HepG2 (cell line): ENCODE data around the gene STOML2.

Experiments
- CBX1 ChIP-seq: IDR thresholded peaks from one replicate; pipeline ENCODE4 v1.6.1; 2016; ENCODE audit warnings: antibody characterized with exemption, low read depth
- CEBPG ChIP-seq: IDR thresholded peaks from 2 replicates; pipeline ENCODE4 v1.6.1; 2016
- ETV5 ChIP-seq: IDR thresholded peaks from 2 replicates; pipeline ENCODE4 v1.6.1; 2018; ENCODE audit warnings: missing biosample characterization, missing genetic modification reagents, inconsistent platforms, borderline replicate concordance
- EZH2 ChIP-seq: conservative IDR thresholded peaks from 2 replicates; pipeline ENCODE4 v1.6.1; 2012; ENCODE audit warnings: mild to moderate bottlenecking, low read depth, low read length, moderate library complexity
- FOXM1 ChIP-seq: sonication (generic); formaldehyde crosslinking; IDR thresholded peaks from 2 replicates; pipeline ENCODE4 v1.5.0; 2020; ENCODE audit warnings: missing genetic modification reagents
- IRF2 ChIP-seq: IDR thresholded peaks from 2 replicates; pipeline ENCODE4 v1.6.1; 2018; ENCODE audit warnings: missing genetic modification reagents, missing compliant biosample characterization
- RFX1 ChIP-seq: fragments of 450-650 bp; IDR thresholded peaks from 2 replicates; pipeline ENCODE4 v1.6.1; 2017
- ZFP41 ChIP-seq: sonication (generic); formaldehyde crosslinking; IDR thresholded peaks from 2 replicates; pipeline ENCODE4 v1.4.0; 2020; ENCODE audit warnings: mild to moderate bottlenecking, missing genetic modification reagents, borderline replicate concordance
- ZNF274 ChIP-seq: sonication (generic); formaldehyde crosslinking; IDR thresholded peaks from 2 replicates; pipeline ENCODE4 v1.5.1; 2020; ENCODE audit warnings: mild to moderate bottlenecking, missing genetic modification reagents
- TF ChIP-seq, protein P1 (sequence below): IDR thresholded peaks from 2 replicates; pipeline ENCODE4 v1.6.1; 2012; ENCODE audit warnings: low read length, improper control_type of control experiment
- TF ChIP-seq, protein P2 (sequence below): sonication (generic); formaldehyde crosslinking; IDR thresholded peaks from 2 replicates; pipeline ENCODE4 v1.5.0; 2020; ENCODE audit warnings: mild to moderate bottlenecking, missing genetic modification reagents
- TF ChIP-seq, protein P3 (sequence below): IDR thresholded peaks from 2 replicates; pipeline ENCODE4 v1.6.1; 2012; ENCODE audit warnings: inconsistent platforms
- TF ChIP-seq, protein P4 (sequence below): sonication (generic); formaldehyde crosslinking; IDR thresholded peaks from 2 replicates; pipeline ENCODE4 v1.5.1; 2020; ENCODE audit warnings: mild to moderate bottlenecking, missing genetic modification reagents, moderate library complexity

DNA sequence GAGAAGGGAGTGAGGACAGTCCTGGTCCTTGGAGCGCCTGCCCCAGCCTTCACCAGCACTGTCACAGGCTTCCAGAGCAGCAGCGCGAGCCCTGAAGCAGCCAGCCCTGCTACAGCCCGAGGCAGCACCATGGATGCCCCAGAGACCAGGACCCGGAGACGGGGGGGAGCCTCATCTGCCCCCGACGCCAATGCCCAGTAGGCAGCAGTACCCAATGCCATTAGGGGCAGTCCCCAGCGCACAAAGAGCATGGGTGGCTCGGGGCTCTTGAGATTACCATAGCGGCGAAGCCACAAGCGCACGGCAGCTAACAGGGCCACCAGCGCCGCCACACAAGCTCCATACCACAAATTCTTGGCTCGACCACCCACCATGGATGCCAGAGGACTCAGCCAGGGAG, 11.4 kb downstream of the STOML2 start:
- TF ChIP-seq EZH2 (no peak), ZNF274 (CRISPR knock-in tag) (no peak), ZFP41 (no peak), FOXM1 (CRISPR knock-in tag) (no peak), CBX1 (no peak), ETV5 (no peak), IRF2 (no peak), RFX1 (no peak), CEBPG (CRISPR knock-in tag) (no peak)
- TF ChIP-seq, protein P1, sequence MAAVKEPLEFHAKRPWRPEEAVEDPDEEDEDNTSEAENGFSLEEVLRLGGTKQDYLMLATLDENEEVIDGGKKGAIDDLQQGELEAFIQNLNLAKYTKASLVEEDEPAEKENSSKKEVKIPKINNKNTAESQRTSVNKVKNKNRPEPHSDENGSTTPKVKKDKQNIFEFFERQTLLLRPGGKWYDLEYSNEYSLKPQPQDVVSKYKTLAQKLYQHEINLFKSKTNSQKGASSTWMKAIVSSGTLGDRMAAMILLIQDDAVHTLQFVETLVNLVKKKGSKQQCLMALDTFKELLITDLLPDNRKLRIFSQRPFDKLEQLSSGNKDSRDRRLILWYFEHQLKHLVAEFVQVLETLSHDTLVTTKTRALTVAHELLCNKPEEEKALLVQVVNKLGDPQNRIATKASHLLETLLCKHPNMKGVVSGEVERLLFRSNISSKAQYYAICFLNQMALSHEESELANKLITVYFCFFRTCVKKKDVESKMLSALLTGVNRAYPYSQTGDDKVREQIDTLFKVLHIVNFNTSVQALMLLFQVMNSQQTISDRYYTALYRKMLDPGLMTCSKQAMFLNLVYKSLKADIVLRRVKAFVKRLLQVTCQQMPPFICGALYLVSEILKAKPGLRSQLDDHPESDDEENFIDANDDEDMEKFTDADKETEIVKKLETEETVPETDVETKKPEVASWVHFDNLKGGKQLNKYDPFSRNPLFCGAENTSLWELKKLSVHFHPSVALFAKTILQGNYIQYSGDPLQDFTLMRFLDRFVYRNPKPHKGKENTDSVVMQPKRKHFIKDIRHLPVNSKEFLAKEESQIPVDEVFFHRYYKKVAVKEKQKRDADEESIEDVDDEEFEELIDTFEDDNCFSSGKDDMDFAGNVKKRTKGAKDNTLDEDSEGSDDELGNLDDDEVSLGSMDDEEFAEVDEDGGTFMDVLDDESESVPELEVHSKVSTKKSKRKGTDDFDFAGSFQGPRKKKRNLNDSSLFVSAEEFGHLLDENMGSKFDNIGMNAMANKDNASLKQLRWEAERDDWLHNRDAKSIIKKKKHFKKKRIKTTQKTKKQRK = no peak
- TF ChIP-seq, protein P2, sequence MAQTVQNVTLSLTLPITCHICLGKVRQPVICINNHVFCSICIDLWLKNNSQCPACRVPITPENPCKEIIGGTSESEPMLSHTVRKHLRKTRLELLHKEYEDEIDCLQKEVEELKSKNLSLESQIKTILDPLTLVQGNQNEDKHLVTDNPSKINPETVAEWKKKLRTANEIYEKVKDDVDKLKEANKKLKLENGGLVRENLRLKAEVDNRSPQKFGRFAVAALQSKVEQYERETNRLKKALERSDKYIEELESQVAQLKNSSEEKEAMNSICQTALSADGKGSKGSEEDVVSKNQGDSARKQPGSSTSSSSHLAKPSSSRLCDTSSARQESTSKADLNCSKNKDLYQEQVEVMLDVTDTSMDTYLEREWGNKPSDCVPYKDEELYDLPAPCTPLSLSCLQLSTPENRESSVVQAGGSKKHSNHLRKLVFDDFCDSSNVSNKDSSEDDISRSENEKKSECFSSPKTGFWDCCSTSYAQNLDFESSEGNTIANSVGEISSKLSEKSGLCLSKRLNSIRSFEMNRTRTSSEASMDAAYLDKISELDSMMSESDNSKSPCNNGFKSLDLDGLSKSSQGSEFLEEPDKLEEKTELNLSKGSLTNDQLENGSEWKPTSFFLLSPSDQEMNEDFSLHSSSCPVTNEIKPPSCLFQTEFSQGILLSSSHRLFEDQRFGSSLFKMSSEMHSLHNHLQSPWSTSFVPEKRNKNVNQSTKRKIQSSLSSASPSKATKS (CRISPR knock-in tag) = no peak
- TF ChIP-seq, protein P3, sequence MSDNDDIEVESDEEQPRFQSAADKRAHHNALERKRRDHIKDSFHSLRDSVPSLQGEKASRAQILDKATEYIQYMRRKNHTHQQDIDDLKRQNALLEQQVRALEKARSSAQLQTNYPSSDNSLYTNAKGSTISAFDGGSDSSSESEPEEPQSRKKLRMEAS = no peak
- TF ChIP-seq, protein P4, sequence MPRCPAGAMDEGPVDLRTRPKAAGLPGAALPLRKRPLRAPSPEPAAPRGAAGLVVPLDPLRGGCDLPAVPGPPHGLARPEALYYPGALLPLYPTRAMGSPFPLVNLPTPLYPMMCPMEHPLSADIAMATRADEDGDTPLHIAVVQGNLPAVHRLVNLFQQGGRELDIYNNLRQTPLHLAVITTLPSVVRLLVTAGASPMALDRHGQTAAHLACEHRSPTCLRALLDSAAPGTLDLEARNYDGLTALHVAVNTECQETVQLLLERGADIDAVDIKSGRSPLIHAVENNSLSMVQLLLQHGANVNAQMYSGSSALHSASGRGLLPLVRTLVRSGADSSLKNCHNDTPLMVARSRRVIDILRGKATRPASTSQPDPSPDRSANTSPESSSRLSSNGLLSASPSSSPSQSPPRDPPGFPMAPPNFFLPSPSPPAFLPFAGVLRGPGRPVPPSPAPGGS (CRISPR knock-in tag) = no peak
